Measurements from ENCODE around the gene BEND4.

- TF ChIP-seq CTCF (conservative IDR thresholded peaks at IDR 0.05; ENCODE audit: low read depth, low read length) (no peak), EZH2phosphoT487 (IDR thresholded peaks at IDR 0.05; ENCODE audit: borderline replicate concordance, low read length) (no peak)
Observed at GRCh38 chr4:42172128-42172790, 19.8 kb upstream of the BEND4 start.
